HepG2 (cell line): Measurements from ENCODE around the gene BRAP. TPM values are rescaled to one million over a fixed set of nuclear protein-coding genes. Genes with fewer than 3 reads are reported as not detected.

Experiments used
- AGO2 ChIP-seq: fragments of 200-400 bp; formaldehyde crosslinking; optimal IDR thresholded peaks from 2 replicates; pipeline ENCODE3; 2017; ENCODE audit warnings: mild to moderate bottlenecking, low read depth, low read length, moderate library complexity
- ATF2 ChIP-seq: sonication (generic); formaldehyde crosslinking; IDR thresholded peaks from 2 replicates; pipeline ENCODE4 v1.4.0; 2020; ENCODE audit warnings: missing genetic modification reagents
- CBX2 ChIP-seq, 2 experiments: fragments of 200-600 bp in 1 of 2; sonication (generic); formaldehyde crosslinking in 1 of 2; IDR thresholded peaks; 2 replicates each; pipeline versions ENCODE4 v1.7.0 to v1.8.1; 2018 to 2022; ENCODE audit warnings: low read depth in 2 of 2, low read length in 1 of 2, mild to moderate bottlenecking in 1 of 2, missing genetic modification reagents in 1 of 2
- CREB3 ChIP-seq: sonication (generic); formaldehyde crosslinking; IDR thresholded peaks from 2 replicates; pipeline ENCODE4 v1.5.0; 2020; ENCODE audit warnings: missing genetic modification reagents
- KMT2B ChIP-seq: IDR thresholded peaks from 2 replicates; pipeline ENCODE4 v1.6.1; 2016; ENCODE audit warnings: missing genetic modification reagents, missing compliant biosample characterization
- MTF1 ChIP-seq: sonication (generic); formaldehyde crosslinking; IDR thresholded peaks from 2 replicates; pipeline ENCODE4 v1.5.0; 2020; ENCODE audit warnings: missing genetic modification reagents
- NONO ChIP-seq, 2 experiments: fragments of 450-650 bp in 1 of 2; sonication (generic) in 1 of 2; formaldehyde crosslinking in 1 of 2; IDR thresholded peaks in 1 of 2; conservative IDR thresholded peaks in 1 of 2; 2 replicates each; pipeline versions ENCODE4 v1.6.1 to v1.8.0; 2017 to 2022; ENCODE audit warnings: mild to moderate bottlenecking in 1 of 2, missing genetic modification reagents in 1 of 2, moderate library complexity in 1 of 2
- PLSCR1 ChIP-seq: sonication (generic); formaldehyde crosslinking; IDR thresholded peaks from 2 replicates; pipeline ENCODE4 v1.5.0; 2020; ENCODE audit warnings: missing genetic modification reagents, mild to moderate bottlenecking, borderline replicate concordance
- POLR2A ChIP-seq, 2 experiments: IDR thresholded peaks; 2 replicates each; pipeline ENCODE4 v1.6.1; 2011; ENCODE audit warnings: low read depth in 2 of 2, low read length in 2 of 2, mild to moderate bottlenecking in 1 of 2, moderate library complexity in 1 of 2; ENCODE audit not compliant: insufficient read depth in 1 of 2
- POLR2G ChIP-seq: fragments of 200-400 bp; formaldehyde crosslinking; IDR thresholded peaks from 2 replicates; pipeline ENCODE4 v1.6.1; 2018; ENCODE audit warnings: mild to moderate bottlenecking, low read depth, low read length, moderate library complexity
- RAD21 ChIP-seq: fragments of 450-650 bp; formaldehyde crosslinking; IDR thresholded peaks from 2 replicates; pipeline ENCODE4 v1.5.0; 2020; ENCODE audit warnings: mild to moderate bottlenecking
- RNF2 ChIP-seq: fragments of 450-650 bp; conservative IDR thresholded peaks from 2 replicates; pipeline ENCODE4 v1.6.1; 2016; ENCODE audit warnings: low read depth
- SNAPC4 ChIP-seq: sonication (generic); formaldehyde crosslinking; IDR thresholded peaks from 2 replicates; pipeline ENCODE4 v1.4.0; 2020; ENCODE audit warnings: mild to moderate bottlenecking, missing genetic modification reagents
- ZFP1 ChIP-seq: IDR thresholded peaks from 2 replicates; pipeline ENCODE4 v1.6.1; 2016
- ZNF160 ChIP-seq: sonication (generic); formaldehyde crosslinking; IDR thresholded peaks from 2 replicates; pipeline ENCODE4 v1.8.0; 2022; ENCODE audit warnings: mild to moderate bottlenecking, inconsistent platforms, missing genetic modification reagents
- ZNF235 ChIP-seq: sonication (generic); formaldehyde crosslinking; IDR thresholded peaks from 2 replicates; pipeline ENCODE4 v1.8.1; 2023; ENCODE audit warnings: mild to moderate bottlenecking, missing genetic modification reagents, borderline replicate concordance
- ZNF326 ChIP-seq: sonication (generic); formaldehyde crosslinking; IDR thresholded peaks from 2 replicates; pipeline ENCODE4 v1.4.0; 2020; ENCODE audit warnings: missing genetic modification reagents, borderline replicate concordance
- ZSCAN21 ChIP-seq: sonication (generic); formaldehyde crosslinking; IDR thresholded peaks from 2 replicates; pipeline ENCODE4 v1.8.0; 2022; ENCODE audit warnings: mild to moderate bottlenecking, missing genetic modification reagents, moderate library complexity, borderline replicate concordance
- ZSCAN5A ChIP-seq: sonication (generic); formaldehyde crosslinking; IDR thresholded peaks from 2 replicates; pipeline ENCODE4 v1.8.0; 2022; ENCODE audit warnings: mild to moderate bottlenecking, missing genetic modification reagents, borderline replicate concordance
- polyA plus RNA-seq, 8 experiments: library from polyadenylated mRNA; depleted of rRNA in 3 of 8; stranded (reverse) in 7 of 8; unstranded in 1 of 8; fragments of >200 nt; fragmentation: Illumina TruSeq in 4 of 8; extraction: Trizol in 4 of 8; gene quantifications; 2 replicates each; pipeline versions ENCODE4 v1.2.1 to v1.2.3, GENCODE V29; 2011 to 2016; ENCODE audit warnings: low read depth in 4 of 8, missing spikeins in 1 of 8, mixed read lengths in 1 of 8; ENCODE audit not compliant: insufficient read depth in 1 of 8
- total RNA-seq, 5 experiments: library from RNA; depleted of rRNA; stranded (reverse); fragments of >200 nt; fragmentation: Illumina TruSeq; extraction: Trizol; gene quantifications; 2 replicates each; pipeline ENCODE4 v1.2.3, GENCODE V29; 2016; ENCODE audit warnings: low read depth in 1 of 5

BRAP gene
- total and polyA plus RNA-seq, 2 of the 13 experiments (the other 11 are each of a cell fraction or from before 2014, with no cell fraction given): 8.1 to 15.4 TPM

- TF ChIP-seq SNAPC4 (CRISPR knock-in tag): no peak
- TF ChIP-seq CREB3 (CRISPR knock-in tag): no peak
- no peak for TF ChIP-seq CBX2 (IDR thresholded peaks at IDR 0.05; ENCODE audit: low read depth, low read length)
- no peak for TF ChIP-seq CBX2 (CRISPR knock-in tag; IDR thresholded peaks at IDR 0.05; ENCODE audit: low read depth)
- no peak for TF ChIP-seq ZNF160 (CRISPR knock-in tag)
- TF ChIP-seq PLSCR1 (CRISPR knock-in tag): no peak
- TF ChIP-seq KMT2B (CRISPR knock-in tag): no peak
- no peak for TF ChIP-seq ZSCAN5A (CRISPR knock-in tag)
- no peak for TF ChIP-seq ZNF326 (CRISPR knock-in tag)
- no peak for TF ChIP-seq ZFP1 (CRISPR knock-in tag)
- TF ChIP-seq POLR2G: no peak
- no peak for TF ChIP-seq MTF1 (CRISPR knock-in tag)
- no peak for TF ChIP-seq RAD21 (CRISPR knock-in tag)
- no peak for TF ChIP-seq AGO2
- no peak for TF ChIP-seq ZSCAN21 (CRISPR knock-in tag)
- TF ChIP-seq RNF2: no peak
- TF ChIP-seq NONO (IDR thresholded peaks at IDR 0.05): no peak
- TF ChIP-seq NONO (CRISPR knock-in tag; conservative IDR thresholded peaks at IDR 0.05): peak; percentile 55
- TF ChIP-seq POLR2A (IDR thresholded peaks at IDR 0.05; ENCODE audit: insufficient read depth in 1 of 2, low read depth in 2 of 2, low read length in 2 of 2): no peak
- 0 out of 2 replicates have a peak, but pooled peaks have one; percentile 0 for TF ChIP-seq ATF2
- TF ChIP-seq ZNF235: 0 out of 2 replicates have a peak, but pooled peaks have one; percentile 23
Measured at GRCh38 chr12:111596985-111597830, 88.5 kb downstream of the BRAP start (continued).
